Endothelial cell of umbilical vein (primary cell): ENCODE results near the gene EMX1. TPM values are rescaled to one million over a fixed set of nuclear protein-coding genes. Genes with fewer than 3 reads are reported as not detected.

ENCODE experiments used
- BruUV-seq: library from RNA; stranded (reverse); fragments of 400-500 nt; replicated peaks from 2 replicates; lab custom pipeline; 2021; lab: Mats Ljungman, UMichigan
- CTCF ChIA-PET: fragments of 300-600, 350-600 bp; sonication (Branson Sonifier 250); formaldehyde crosslinking; loops from one replicate; lab custom pipeline; 2021; ENCODE audit warnings: antibody characterized with exemption, inconsistent platforms; lab: Charles Lee
- POLR2A ChIA-PET: fragments of 300-600, 350-600 bp; sonication (Branson Sonifier 250); formaldehyde crosslinking; loops from one replicate; lab custom pipeline; 2021; ENCODE audit warnings: antibody characterized with exemption, inconsistent platforms; lab: Charles Lee
- DNase-seq: peaks from one replicate; pipeline ENCODE4 v3.0.0-alpha.2; 2011; ENCODE audit warnings: low read depth, low spot score
- FAIRE-seq: peaks from 2 replicates; lab custom pipeline; 2011; peaks lifted over from hg19 to GRCh38; lab: Jason Lieb, UNC
- H2AFZ ChIP-seq: 2 replicates; pipeline ENCODE4 v1.6.0; 2012; ENCODE audit warnings: low read depth, low read length, control low read depth, inconsistent platforms
- H3K27ac ChIP-seq: 2 replicates; pipeline ENCODE4 v1.5.1; 2011; ENCODE audit warnings: low read depth, mild to moderate bottlenecking, control low read depth, low read length, moderate library complexity; ENCODE audit not compliant: insufficient read depth
- H3K27me3 ChIP-seq, 2 experiments: 2 replicates each; pipeline versions ENCODE4 v1.6.0 to v1.6.1; 2011; ENCODE audit warnings: low read length in 2 of 2, mixed read lengths in 1 of 2; ENCODE audit not compliant: control insufficient read depth in 2 of 2, insufficient read depth in 2 of 2
- H3K36me3 ChIP-seq, 2 experiments: 2 replicates in 1 of 2; 3 replicates in 1 of 2; pipeline ENCODE4 v1.5.1; 2011; ENCODE audit warnings: low read length in 2 of 2, mild to moderate bottlenecking in 1 of 2, moderate library complexity in 1 of 2; ENCODE audit not compliant: control insufficient read depth in 2 of 2, insufficient read depth in 2 of 2; ENCODE audit errors: extremely low read depth in 1 of 2
- H3K4me1 ChIP-seq: 3 replicates; pipeline ENCODE4 v1.5.1; 2011; ENCODE audit warnings: mild to moderate bottlenecking, low read length; ENCODE audit not compliant: control insufficient read depth, insufficient read depth; ENCODE audit errors: extremely low read depth
- H3K4me2 ChIP-seq: 2 replicates; pipeline ENCODE4 v1.6.1; 2011; ENCODE audit warnings: low read length, control low read depth, mixed read lengths; ENCODE audit not compliant: insufficient read depth
- H3K4me3 ChIP-seq, 3 experiments: fragments of 200-600 bp in 1 of 3; sonication (generic), shearing (Covaris generic) in 1 of 3; replicated peaks in 1 of 3; 2 replicates each; pipeline ENCODE4 v1.5.1; 2011 to 2016; ENCODE audit warnings: control low read depth in 3 of 3, low read length in 3 of 3, mild to moderate bottlenecking in 2 of 3, inconsistent platforms in 1 of 3, low read depth in 1 of 3, moderate library complexity in 1 of 3; ENCODE audit not compliant: insufficient read depth in 1 of 3
- H3K79me2 ChIP-seq: 2 replicates; pipeline ENCODE4 v1.6.0; 2012; ENCODE audit warnings: low read length, inconsistent platforms; ENCODE audit not compliant: control insufficient read depth, insufficient read depth
- H3K9ac ChIP-seq: replicated peaks from 2 replicates; pipeline ENCODE3; 2011; ENCODE audit warnings: low read length, control low read depth; ENCODE audit not compliant: insufficient read depth; ENCODE audit errors: extremely low read depth
- H3K9me1 ChIP-seq: replicated peaks from 3 replicates; pipeline ENCODE4 v1.6.0; 2011; ENCODE audit warnings: mild to moderate bottlenecking, low read length; ENCODE audit not compliant: control insufficient read depth, insufficient read depth; ENCODE audit errors: extremely low read depth
- H3K9me3 ChIP-seq: replicated peaks from 2 replicates; pipeline ENCODE4 v1.5.1; 2012; ENCODE audit warnings: low read length, inconsistent platforms; ENCODE audit not compliant: control insufficient read depth, insufficient read depth
- H4K20me1 ChIP-seq: replicated peaks from 2 replicates; pipeline ENCODE3; 2011; ENCODE audit warnings: mild to moderate bottlenecking, low read length; ENCODE audit not compliant: control insufficient read depth, insufficient read depth; ENCODE audit errors: extremely low read depth
- JUN ChIP-seq: IDR thresholded peaks from 2 replicates; pipeline ENCODE4 v1.6.1; 2011; ENCODE audit warnings: borderline replicate concordance, low read depth; ENCODE audit not compliant: insufficient read length, insufficient read depth
- MYC ChIP-seq: IDR thresholded peaks from one replicate; pipeline ENCODE4 v1.6.1; 2011; ENCODE audit warnings: mild to moderate bottlenecking, low read depth, low read length
- dilution Hi-C: fragments of 300-500 bp; cut with MboI; formaldehyde crosslinking; loops from one replicate; pipeline ENCODE4 v1.15.0; 2019; ENCODE audit warnings: low sequenced_read_pairs; ENCODE audit not compliant: extremely low pct_ligation_motif_present
- intact Hi-C: fragments of 100-400 bp; cut with micrococcal nuclease; formaldehyde crosslinking; loops from one replicate; pipeline ENCODE4 v1.10.0; 2022
- polyA plus RNA-seq, 4 experiments: library from polyadenylated mRNA; depleted of rRNA in 3 of 4; stranded (reverse) in 3 of 4; unstranded in 1 of 4; fragments of >200 nt; gene quantifications; 2 replicates each; pipeline versions ENCODE4 v1.2.1 to v1.2.3, GENCODE V29; 2011 to 2012; ENCODE audit warnings: missing spikeins in 1 of 4
- total RNA-seq: library from RNA; stranded (reverse); gene quantifications from 2 replicates; pipeline ENCODE4 v1.2.3, GENCODE V29; 2021
- TF ChIP-seq, protein P1 (sequence below): IDR thresholded peaks from 2 replicates; pipeline ENCODE4 v1.6.1; 2011; ENCODE audit not compliant: insufficient read depth, insufficient read length

The EMX1 gene
- total and polyA plus RNA-seq, 2 donors (not counting 3 experiments of a cell fraction or from before 2014, with no cell fraction given): not detected

DNA sequence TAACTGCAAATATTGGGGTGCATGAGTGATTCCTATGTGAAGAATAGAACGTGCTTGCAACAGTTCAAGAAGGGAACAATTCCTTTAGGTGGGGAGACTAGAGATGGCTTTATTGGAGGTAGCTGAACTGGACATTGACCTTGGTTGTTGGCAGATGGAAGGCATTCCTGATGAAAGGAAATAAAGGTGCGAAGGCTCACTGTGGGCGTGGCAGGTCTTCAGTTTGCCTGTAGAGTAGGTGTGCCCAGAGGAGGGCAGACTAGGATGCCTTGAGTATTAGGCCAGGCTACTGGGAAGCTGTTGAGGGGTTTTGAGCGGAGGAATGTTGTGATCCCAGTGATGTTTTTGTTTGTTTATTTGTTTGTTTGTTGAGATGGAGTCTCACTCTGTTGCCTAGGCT, 27.3 kb upstream of the EMX1 start:
- intact Hi-C loops: no loop called here
- H3K4me3 ChIP-seq: no peak overlapping the region
- ChIA-PET CTCF (interaction anchor here (0.6 to 10.7 kb wide), 5 partner anchors 27 to 1006 kb away, joined by 3 to 261 read pairs (median 4); no protein-coding TSS in a partner anchor), POLR2A (no interaction called here)
- TF ChIP-seq JUN: no peak
- H3K9me1 ChIP-seq: no peaks in the 10 kb centered on the region
- no peak overlapping the region for H3K27ac ChIP-seq
- DNase-seq (no peak), FAIRE-seq (no peak)
- H3K4me1 ChIP-seq: peaks cover 13% of the 10 kb centered on the region
- H4K20me1 ChIP-seq: no peaks in the 10 kb centered on the region
- no TSS peak for BruUV-seq
- H3K4me2 ChIP-seq: no peak overlapping the region
- no peak overlapping the region for H2AFZ ChIP-seq
- H3K9ac ChIP-seq: no peak overlapping the region
- H3K9me3 ChIP-seq: no peaks in the 10 kb centered on the region
- H3K79me2 ChIP-seq: no peaks in the 10 kb centered on the region
- no peaks in the 10 kb centered on the region for H3K27me3 ChIP-seq
- dilution Hi-C loops: no loop called here
- peaks cover 0 to 9% of the 10 kb centered on the region in 2 experiments for H3K36me3 ChIP-seq

- peaks cover 24% of the 10 kb centered on the region for H3K4me1 ChIP-seq
- H3K27ac ChIP-seq: no peak overlapping the region
- no peak overlapping the region for H3K9ac ChIP-seq
- ChIA-PET POLR2A (no interaction called here), CTCF (interaction anchor here (1.0 to 10.7 kb wide), 6 partner anchors 83 to 321 kb away, joined by 3 to 261 read pairs (median 96); no protein-coding TSS in a partner anchor)
- no peaks in the 10 kb centered on the region for H3K9me3 ChIP-seq
- BruUV-seq: no TSS peak
- no peak overlapping the region for H2AFZ ChIP-seq
- FAIRE-seq: no peak
- peaks cover 0 to 9% of the 10 kb centered on the region in 2 experiments for H3K36me3 ChIP-seq
- no peak for DNase-seq
- H3K4me2 ChIP-seq: no peak overlapping the region
- H4K20me1 ChIP-seq: no peaks in the 10 kb centered on the region
- no peaks in the 10 kb centered on the region for H3K27me3 ChIP-seq
- H3K79me2 ChIP-seq: no peaks in the 10 kb centered on the region
- H3K4me3 ChIP-seq: no peak overlapping the region
- dilution Hi-C loops: no loop called here
- TF ChIP-seq, protein P1, sequence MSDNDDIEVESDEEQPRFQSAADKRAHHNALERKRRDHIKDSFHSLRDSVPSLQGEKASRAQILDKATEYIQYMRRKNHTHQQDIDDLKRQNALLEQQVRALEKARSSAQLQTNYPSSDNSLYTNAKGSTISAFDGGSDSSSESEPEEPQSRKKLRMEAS: no peak
- TF ChIP-seq MYC: no peak
- no peaks in the 10 kb centered on the region for H3K9me1 ChIP-seq
- intact Hi-C loops: no loop called here
These were observed 26.1 kb upstream of the EMX1 start for GRCh38 chr2:72891091-72891818.
